ENCODE measurements around the gene GNE. TPM values are rescaled to one million over a fixed set of nuclear protein-coding genes. Genes with fewer than 3 reads are reported as not detected.

Gene GNE
- total RNA-seq, 1 donor from 2014 or later: 25.2 TPM

DNA sequence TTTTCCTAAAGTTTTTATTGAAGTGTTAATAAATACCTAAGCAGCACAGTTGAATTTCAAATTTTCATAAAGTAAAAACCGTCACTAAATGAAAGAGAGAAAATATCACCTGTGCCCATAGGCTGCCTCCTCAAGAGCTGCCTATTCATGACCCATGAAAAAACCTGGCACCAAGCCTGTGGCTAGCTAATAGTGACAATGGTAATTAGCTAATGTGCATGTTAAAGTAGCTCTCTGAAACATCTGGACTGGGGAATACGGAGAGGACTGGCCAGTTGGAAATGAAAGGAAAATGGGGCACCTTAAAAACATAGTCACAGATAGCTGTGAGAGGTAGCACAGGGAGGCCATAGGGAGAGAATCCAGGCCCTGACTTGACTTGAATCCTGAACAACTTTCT, 5.4 kb upstream of the GNE start:
- no peaks in the 10 kb centered on the region for H3K9me3 ChIP-seq (ENCODE audit: low read depth)
- peaks cover under 1% of the 10 kb centered on the region for H3K27me3 Mint-ChIP-seq (ENCODE audit: insufficient read depth, low read depth)
- H3K79me2 ChIP-seq (ENCODE audit: low read depth): no peaks in the 10 kb centered on the region
- peaks cover 2% of the 10 kb centered on the region for H3K9me3 Mint-ChIP-seq
- H3K4me3 ChIP-seq: no peak overlapping the region
- no peaks in the 10 kb centered on the region for H3K36me3 ChIP-seq
- H2AFZ ChIP-seq (replicated peaks): no peak overlapping the region
- no peak for DNase-seq (ENCODE audit: low spot score)
- peaks cover 8% of the 10 kb centered on the region for H3F3A ChIP-seq (ENCODE audit: low read depth)
- H3K27ac ChIP-seq: no peak overlapping the region
- no peaks in the 10 kb centered on the region for H4K20me1 ChIP-seq (ENCODE audit: low read depth)
- no peaks in the 10 kb centered on the region for H3K4me1 ChIP-seq
- H3K36me3 Mint-ChIP-seq: peaks cover 2% of the 10 kb centered on the region
- H3K9ac ChIP-seq: no peak overlapping the region
- H3K4me3 Mint-ChIP-seq: no peak overlapping the region
- TF ChIP-seq EZH2phosphoT487 (IDR thresholded peaks at IDR 0.05) (no peak), EZH2 (IDR thresholded peaks at IDR 0.05) (no peak)
- TF ChIP-seq, protein P1, sequence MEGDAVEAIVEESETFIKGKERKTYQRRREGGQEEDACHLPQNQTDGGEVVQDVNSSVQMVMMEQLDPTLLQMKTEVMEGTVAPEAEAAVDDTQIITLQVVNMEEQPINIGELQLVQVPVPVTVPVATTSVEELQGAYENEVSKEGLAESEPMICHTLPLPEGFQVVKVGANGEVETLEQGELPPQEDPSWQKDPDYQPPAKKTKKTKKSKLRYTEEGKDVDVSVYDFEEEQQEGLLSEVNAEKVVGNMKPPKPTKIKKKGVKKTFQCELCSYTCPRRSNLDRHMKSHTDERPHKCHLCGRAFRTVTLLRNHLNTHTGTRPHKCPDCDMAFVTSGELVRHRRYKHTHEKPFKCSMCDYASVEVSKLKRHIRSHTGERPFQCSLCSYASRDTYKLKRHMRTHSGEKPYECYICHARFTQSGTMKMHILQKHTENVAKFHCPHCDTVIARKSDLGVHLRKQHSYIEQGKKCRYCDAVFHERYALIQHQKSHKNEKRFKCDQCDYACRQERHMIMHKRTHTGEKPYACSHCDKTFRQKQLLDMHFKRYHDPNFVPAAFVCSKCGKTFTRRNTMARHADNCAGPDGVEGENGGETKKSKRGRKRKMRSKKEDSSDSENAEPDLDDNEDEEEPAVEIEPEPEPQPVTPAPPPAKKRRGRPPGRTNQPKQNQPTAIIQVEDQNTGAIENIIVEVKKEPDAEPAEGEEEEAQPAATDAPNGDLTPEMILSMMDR (IDR thresholded peaks at IDR 0.05): no peak
- H3K27ac Mint-ChIP-seq: no peak overlapping the region
- no peak overlapping the region for H3K4me2 ChIP-seq
- H3K27me3 ChIP-seq: no peaks in the 10 kb centered on the region
- H3K4me1 Mint-ChIP-seq: peaks cover under 1% of the 10 kb centered on the region

GRCh38 chr9:36258996-36259533, 817 bp upstream of the GNE start:
- Histone ChIP-seq H3K27me3 (no peaks in the 10 kb centered on the region), H3K9ac (peak overlapping the region; percentile 35), H2AFZ (replicated peaks) (peak overlapping the region; percentile 83), H3K36me3 (no peaks in the 10 kb centered on the region), H3K4me2 (peak overlapping the region; percentile 85), H3K9me3 (ENCODE audit: low read depth) (no peaks in the 10 kb centered on the region), H3K4me3 (peak overlapping the region; percentile 59), H3K27ac (peak overlapping the region; percentile 55), H3K4me1 (no peaks in the 10 kb centered on the region), H3F3A (ENCODE audit: low read depth) (peaks cover 10% of the 10 kb centered on the region), H4K20me1 (ENCODE audit: low read depth) (peaks cover 2% of the 10 kb centered on the region), H3K79me2 (ENCODE audit: low read depth) (peaks cover 34% of the 10 kb centered on the region)
- no peak for TF ChIP-seq EZH2phosphoT487 (IDR thresholded peaks at IDR 0.05)
- TF ChIP-seq, protein P1 (IDR thresholded peaks at IDR 0.05): no peak
- TF ChIP-seq EZH2 (IDR thresholded peaks at IDR 0.05): no peak
- Mint-ChIP-seq H3K27ac (peak overlapping the region; percentile 95), H3K27me3 (ENCODE audit: insufficient read depth, low read depth) (peaks cover 4% of the 10 kb centered on the region), H3K4me3 (peak overlapping the region; percentile 96), H3K4me1 (peaks cover 10% of the 10 kb centered on the region), H3K9me3 (peaks cover 4% of the 10 kb centered on the region), H3K36me3 (peaks cover 7% of the 10 kb centered on the region)
- no peak for DNase-seq (ENCODE audit: low spot score)

- peaks cover 19% of the 10 kb centered on the region for H4K20me1 ChIP-seq (ENCODE audit: low read depth)
- Mint-ChIP-seq H3K4me1 (no peaks in the 10 kb centered on the region), H3K36me3 (peaks cover 3% of the 10 kb centered on the region), H3K27me3 (ENCODE audit: insufficient read depth, low read depth) (peaks cover 2% of the 10 kb centered on the region), H3K27ac (no peak overlapping the region), H3K9me3 (no peaks in the 10 kb centered on the region), H3K4me3 (no peak overlapping the region)
- no peak overlapping the region for H3K4me2 ChIP-seq
- H3K9me3 ChIP-seq (ENCODE audit: low read depth): no peaks in the 10 kb centered on the region
- H2AFZ ChIP-seq (replicated peaks): no peak overlapping the region
- H3K9ac ChIP-seq: no peak overlapping the region
- H3F3A ChIP-seq (ENCODE audit: low read depth): no peaks in the 10 kb centered on the region
- TF ChIP-seq EZH2 (IDR thresholded peaks at IDR 0.05) (no peak), EZH2phosphoT487 (IDR thresholded peaks at IDR 0.05) (no peak)
- TF ChIP-seq, protein P1 (IDR thresholded peaks at IDR 0.05): no peak
- H3K27me3 ChIP-seq: no peaks in the 10 kb centered on the region
- H3K27ac ChIP-seq: no peak overlapping the region
- H3K36me3 ChIP-seq: peaks cover 8% of the 10 kb centered on the region
- H3K4me1 ChIP-seq: no peaks in the 10 kb centered on the region
- no peak for DNase-seq (ENCODE audit: low spot score)
- peaks cover 79% of the 10 kb centered on the region for H3K79me2 ChIP-seq (ENCODE audit: low read depth)
- no peak overlapping the region for H3K4me3 ChIP-seq
Measured at GRCh38 chr9:36251428-36251827, 6.8 kb downstream of the GNE start.

Measured in neural progenitor cell (in vitro differentiated cells).